BE2C (cell line): Measurements from ENCODE around the gene TXNRD3.

ENCODE experiments used
- DNase-seq: peaks from one replicate; pipeline ENCODE4 v3.0.0-alpha.2; 2020
- H3K27me3 ChIP-seq: fragments of 250-450 bp; sonication (Bioruptor Pico); 2 replicates; pipeline ENCODE4 v1.5.1; 2020; ENCODE audit warnings: mild to moderate bottlenecking
- H3K36me3 ChIP-seq: fragments of 250-450 bp; sonication (Bioruptor Pico); 2 replicates; pipeline ENCODE4 v1.5.1; 2020; ENCODE audit warnings: mild to moderate bottlenecking
- H3K4me1 ChIP-seq: fragments of 250-450 bp; sonication (Bioruptor Pico); 2 replicates; pipeline ENCODE4 v1.5.1; 2020
- H3K4me3 ChIP-seq: 2 replicates; pipeline ENCODE4 v1.5.1; 2011; ENCODE audit warnings: low read depth, low read length
- H3K9me3 ChIP-seq: fragments of 250-450 bp; sonication (Bioruptor Pico); 2 replicates; pipeline ENCODE4 v1.5.1; 2020
- TF ChIP-seq, protein P1 (sequence below): IDR thresholded peaks from 2 replicates; pipeline ENCODE4 v1.5.1; 2012; ENCODE audit warnings: mild to moderate bottlenecking, low read depth, low read length

The TXNRD3 gene

DNA sequence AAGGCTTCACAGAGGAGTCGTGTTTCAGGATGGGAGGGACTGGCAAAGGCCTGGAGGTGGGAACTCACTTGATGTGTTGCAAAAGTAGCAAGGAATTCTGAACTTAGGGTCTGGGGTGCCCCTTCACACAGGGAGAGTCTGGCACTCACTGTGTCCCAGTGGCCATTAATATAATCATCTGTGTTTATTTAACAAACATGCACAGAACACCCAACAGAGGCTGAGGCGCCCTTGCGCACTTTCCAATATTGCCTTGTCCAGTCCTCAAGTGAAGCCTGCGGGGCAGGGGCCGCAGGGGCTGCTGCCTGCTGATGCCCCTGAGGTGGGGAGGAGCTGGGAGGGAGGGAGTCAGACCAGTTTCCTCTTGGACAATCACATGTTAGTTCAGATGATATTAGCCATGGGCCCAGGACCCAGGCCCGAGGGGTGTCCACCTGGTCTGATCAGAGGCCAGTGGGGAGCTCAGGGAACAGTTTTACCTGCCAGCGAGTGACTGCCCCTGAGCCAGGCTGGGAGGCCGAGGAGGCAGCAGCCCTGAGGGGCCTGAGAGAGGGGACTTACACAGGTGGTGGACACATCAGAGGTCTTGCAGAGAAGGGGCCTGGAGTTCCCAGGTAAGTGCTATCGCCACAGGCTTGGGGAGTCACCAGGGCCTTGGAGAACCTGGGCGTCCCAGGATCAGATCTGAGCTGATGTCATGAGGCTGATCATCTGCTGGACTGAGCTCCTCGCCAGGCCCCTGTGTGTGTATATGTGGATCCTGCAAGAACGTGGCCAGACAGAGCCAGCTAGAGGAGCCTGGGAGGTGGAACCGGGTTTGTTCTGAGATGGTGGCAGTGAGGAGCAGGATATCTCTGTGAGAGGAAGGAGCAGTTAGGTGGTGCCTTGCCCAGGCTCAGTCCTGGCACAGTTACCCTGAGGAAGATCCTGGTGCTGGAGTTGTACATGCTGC lies 13.8 kb upstream of the TXNRD3 start:
- no peaks in the 10 kb centered on the region for H3K27me3 ChIP-seq
- no peak overlapping the region for H3K4me3 ChIP-seq
- H3K9me3 ChIP-seq: no peaks in the 10 kb centered on the region
- no peaks in the 10 kb centered on the region for H3K36me3 ChIP-seq
- TF ChIP-seq, protein P1, sequence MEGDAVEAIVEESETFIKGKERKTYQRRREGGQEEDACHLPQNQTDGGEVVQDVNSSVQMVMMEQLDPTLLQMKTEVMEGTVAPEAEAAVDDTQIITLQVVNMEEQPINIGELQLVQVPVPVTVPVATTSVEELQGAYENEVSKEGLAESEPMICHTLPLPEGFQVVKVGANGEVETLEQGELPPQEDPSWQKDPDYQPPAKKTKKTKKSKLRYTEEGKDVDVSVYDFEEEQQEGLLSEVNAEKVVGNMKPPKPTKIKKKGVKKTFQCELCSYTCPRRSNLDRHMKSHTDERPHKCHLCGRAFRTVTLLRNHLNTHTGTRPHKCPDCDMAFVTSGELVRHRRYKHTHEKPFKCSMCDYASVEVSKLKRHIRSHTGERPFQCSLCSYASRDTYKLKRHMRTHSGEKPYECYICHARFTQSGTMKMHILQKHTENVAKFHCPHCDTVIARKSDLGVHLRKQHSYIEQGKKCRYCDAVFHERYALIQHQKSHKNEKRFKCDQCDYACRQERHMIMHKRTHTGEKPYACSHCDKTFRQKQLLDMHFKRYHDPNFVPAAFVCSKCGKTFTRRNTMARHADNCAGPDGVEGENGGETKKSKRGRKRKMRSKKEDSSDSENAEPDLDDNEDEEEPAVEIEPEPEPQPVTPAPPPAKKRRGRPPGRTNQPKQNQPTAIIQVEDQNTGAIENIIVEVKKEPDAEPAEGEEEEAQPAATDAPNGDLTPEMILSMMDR: no peak
- DNase-seq: no peak
- H3K4me1 ChIP-seq: no peaks in the 10 kb centered on the region

DNA sequence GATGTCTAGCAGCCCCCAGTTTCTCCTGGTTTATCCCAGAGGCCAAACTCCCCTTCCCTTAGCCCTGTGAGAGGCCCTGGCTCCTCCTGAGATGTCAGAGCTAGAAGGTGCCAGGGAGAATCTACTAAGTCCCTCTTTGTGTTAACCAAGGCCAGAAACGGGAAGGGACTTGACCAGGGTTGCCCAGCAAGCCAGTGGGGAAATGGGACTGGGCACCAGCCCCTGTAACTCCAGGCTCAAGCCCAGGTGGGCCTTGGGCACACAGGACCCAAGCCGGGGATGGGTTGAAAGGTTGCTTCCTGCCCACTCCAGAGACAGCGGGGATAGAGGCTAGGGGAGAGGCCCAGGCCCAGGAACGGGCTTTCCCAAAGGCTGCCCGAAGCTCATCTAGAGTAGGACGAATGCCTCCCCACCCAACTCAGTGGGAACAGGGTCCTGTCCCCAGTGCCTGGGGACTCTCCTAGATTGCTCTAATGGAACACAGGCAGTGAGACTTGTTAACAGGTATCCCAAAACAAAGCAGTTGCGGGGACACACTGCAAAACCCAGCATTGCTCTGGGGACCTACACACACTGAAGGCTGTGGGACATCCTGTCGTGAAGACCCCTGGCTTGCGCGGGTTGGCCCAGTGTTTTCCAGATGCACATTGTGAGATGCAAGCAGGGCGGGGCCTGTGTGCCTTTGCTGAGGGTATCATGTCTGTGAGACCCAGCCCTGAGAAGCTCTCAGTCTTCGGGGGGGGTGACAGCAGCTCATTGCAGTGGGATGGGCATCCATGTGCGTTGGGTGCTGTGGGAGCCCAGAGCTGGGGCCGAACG lies 12.9 kb upstream of the TXNRD3 start:
- no peak overlapping the region for H3K4me3 ChIP-seq
- H3K27me3 ChIP-seq: no peaks in the 10 kb centered on the region
- H3K9me3 ChIP-seq: no peaks in the 10 kb centered on the region
- no peaks in the 10 kb centered on the region for H3K4me1 ChIP-seq
- no peaks in the 10 kb centered on the region for H3K36me3 ChIP-seq
- no peak for DNase-seq
- TF ChIP-seq, protein P1: no peak

DNA sequence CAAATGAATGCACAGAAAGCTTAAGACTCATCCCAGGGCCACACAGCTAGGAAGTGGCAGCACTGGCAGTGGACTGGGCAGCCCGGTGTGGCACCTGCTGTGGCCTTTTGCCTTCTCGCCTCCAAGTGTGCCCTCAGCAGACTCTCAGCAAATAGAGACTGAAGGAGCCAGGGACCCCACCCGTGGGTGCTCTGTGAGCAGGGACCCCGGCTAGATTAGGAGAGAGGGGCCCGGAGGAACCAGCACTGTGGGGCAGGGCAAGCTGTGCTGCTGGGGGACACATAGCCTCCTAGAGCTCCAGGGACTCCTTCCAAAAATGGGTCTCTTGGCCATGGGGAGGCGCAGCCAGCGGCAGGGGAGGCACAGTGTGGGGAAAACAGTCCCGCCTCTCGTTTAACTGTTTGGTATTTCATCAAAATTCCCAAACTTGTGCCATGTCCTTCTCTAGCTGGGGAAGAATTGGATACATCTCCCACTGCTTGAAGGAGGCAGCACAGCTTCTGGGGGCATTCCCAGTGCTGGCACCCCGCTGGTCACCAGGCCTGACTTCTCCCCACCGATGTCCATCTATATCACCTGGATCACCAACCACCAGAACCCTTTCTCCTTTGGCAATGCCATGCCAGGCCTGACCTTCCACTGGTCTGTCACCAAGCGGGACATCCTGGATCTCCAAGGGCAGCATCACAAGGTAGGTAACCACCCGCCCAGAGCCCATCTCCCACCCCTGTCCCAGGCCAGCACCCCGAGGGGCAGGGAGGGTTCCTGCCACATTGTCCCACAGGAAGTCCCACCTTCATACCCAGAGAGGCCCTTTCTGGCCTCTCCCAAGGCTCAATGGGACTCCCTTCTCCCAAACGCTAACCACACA lies 12.0 kb upstream of the TXNRD3 start:
- H3K9me3 ChIP-seq: no peaks in the 10 kb centered on the region
- H3K4me3 ChIP-seq: no peak overlapping the region
- no peaks in the 10 kb centered on the region for H3K36me3 ChIP-seq
- H3K27me3 ChIP-seq: no peaks in the 10 kb centered on the region
- TF ChIP-seq, protein P1: no peak
- no peaks in the 10 kb centered on the region for H3K4me1 ChIP-seq
- no peak for DNase-seq

DNA sequence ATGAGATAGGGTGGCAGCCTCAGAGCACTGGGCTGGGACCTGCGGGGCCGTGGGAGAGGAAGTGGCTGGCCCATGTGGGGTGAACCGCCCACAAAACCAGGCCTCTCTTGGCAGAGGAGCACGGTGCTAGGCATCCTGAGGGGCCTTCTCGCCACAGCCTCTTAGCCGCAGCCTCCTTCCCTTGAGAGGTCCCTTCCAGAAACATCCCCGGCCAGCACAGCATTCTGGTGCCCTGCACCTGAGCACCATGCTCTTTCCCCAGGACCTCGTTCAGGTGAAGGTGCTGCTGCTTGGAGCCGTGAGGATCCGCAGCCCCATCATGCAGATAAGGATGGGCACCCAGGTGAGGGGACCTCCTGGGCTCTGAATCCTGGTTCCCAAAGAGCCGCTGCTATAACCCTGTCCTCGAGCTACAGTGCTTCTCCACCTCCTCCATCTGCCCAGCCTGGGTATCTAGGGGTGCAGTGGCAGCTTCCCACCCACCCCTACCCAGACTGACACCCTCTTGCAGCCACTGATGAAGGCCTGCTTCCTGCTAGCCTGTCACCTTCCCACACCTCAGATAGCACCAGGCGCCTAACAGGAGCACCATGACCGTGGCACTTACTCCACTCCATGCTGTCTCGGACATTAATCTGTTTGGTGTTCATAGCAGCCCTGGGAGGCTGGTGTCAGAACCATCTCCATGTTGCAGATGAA lies 11.2 kb upstream of the TXNRD3 start:
- TF ChIP-seq, protein P1: no peak
- H3K9me3 ChIP-seq: no peaks in the 10 kb centered on the region
- H3K4me1 ChIP-seq: no peaks in the 10 kb centered on the region
- no peak for DNase-seq
- H3K27me3 ChIP-seq: no peaks in the 10 kb centered on the region
- no peaks in the 10 kb centered on the region for H3K36me3 ChIP-seq
- no peak overlapping the region for H3K4me3 ChIP-seq

DNA sequence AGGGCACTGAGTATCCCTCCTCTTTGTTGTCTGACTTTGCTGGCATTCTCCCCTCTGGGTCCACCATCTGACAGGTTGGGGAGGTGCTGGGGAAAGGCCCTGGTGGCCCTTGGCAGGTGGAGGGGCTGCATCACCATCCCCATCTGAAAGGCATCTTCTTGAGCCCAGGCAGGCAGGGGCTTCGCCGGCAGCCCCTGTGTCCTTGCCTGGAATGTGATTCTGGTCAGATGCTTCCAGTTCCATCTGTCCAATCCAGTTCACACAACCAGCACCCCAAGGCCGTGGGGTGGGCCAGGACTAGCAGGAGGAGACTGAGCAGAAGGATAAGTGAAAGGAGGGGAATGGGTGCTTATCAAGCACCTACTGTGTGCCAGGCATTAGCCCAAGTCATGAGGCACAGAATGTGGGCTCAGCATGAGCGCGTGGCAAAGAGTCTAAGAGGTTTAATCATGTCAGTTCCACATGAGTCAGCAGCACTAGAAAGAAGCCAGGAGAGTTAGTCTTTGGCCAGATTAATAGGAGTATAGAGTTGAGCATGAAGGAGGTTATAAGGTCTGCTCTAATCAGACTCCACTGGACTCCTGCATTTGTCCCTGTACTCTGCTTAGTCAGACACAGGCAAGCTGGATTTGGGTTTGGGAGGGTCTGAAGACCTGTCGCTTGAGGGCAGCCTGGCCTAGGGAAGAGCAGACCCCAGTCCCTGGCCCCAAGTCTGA lies 10.5 kb upstream of the TXNRD3 start:
- H3K36me3 ChIP-seq: no peaks in the 10 kb centered on the region
- H3K4me3 ChIP-seq: no peak overlapping the region
- H3K9me3 ChIP-seq: no peaks in the 10 kb centered on the region
- TF ChIP-seq, protein P1: no peak
- DNase-seq: no peak
- H3K4me1 ChIP-seq: no peaks in the 10 kb centered on the region
- H3K27me3 ChIP-seq: no peaks in the 10 kb centered on the region
